IMR-90 (cell line): Measurements from ENCODE around the gene CDH23. TPM values are rescaled to one million over a fixed set of nuclear protein-coding genes. Genes with fewer than 3 reads are reported as not detected.

Source experiments
- ATAC-seq: fragments of 200-7000 bp; cut with Tn5 transposase; 2 replicates; pipeline ENCODE4 v1.9.1; 2020; ENCODE audit warnings: low read depth, mild to moderate bottlenecking, moderate library complexity
- BruUV-seq: library from RNA; stranded (reverse); fragments of 400-500 nt; replicated peaks from 2 replicates; lab custom pipeline; 2021; lab: Mats Ljungman, UMichigan
- CTCF ChIA-PET: fragments of 300-600 bp; formaldehyde crosslinking; extraction: SDS; loops from one replicate; lab custom pipeline; 2021; ENCODE audit warnings: antibody characterized with exemption; lab: Yijun Ruan, JAX
- POLR2A ChIA-PET: fragments of 300-600 bp; sonication (Branson Sonifier 250); formaldehyde crosslinking; loops from one replicate; lab custom pipeline; 2022; ENCODE audit warnings: antibody characterized with exemption; ENCODE audit not compliant: unreplicated experiment; lab: Charles Lee
- DNase-seq: peaks from one replicate; pipeline ENCODE4 v3.0.0; 2013
- H2AFZ ChIP-seq: replicated peaks from 2 replicates; pipeline ENCODE3; 2013; ENCODE audit warnings: low read length, mild to moderate bottlenecking; ENCODE audit not compliant: poor library complexity
- H2AK5ac ChIP-seq: 2 replicates; pipeline ENCODE4 v1.6.1; 2013; ENCODE audit warnings: low read depth, low read length, inconsistent platforms
- H2AK9ac ChIP-seq: replicated peaks from 2 replicates; pipeline ENCODE3; 2013; ENCODE audit warnings: mild to moderate bottlenecking, low read depth, low read length, moderate library complexity; ENCODE audit not compliant: poor library complexity
- H2BK120ac ChIP-seq: 2 replicates; pipeline ENCODE4 v1.6.1; 2013; ENCODE audit warnings: low read depth, low read length, inconsistent platforms
- H2BK15ac ChIP-seq: 3 replicates; pipeline ENCODE4 v1.6.1; 2013; ENCODE audit warnings: low read depth, low read length, inconsistent platforms
- H2BK20ac ChIP-seq: 2 replicates; pipeline ENCODE4 v1.6.1; 2013; ENCODE audit warnings: low read depth, mild to moderate bottlenecking, inconsistent platforms, low read length, moderate library complexity
- H2BK5ac ChIP-seq: 2 replicates; pipeline ENCODE4 v1.6.1; 2013; ENCODE audit warnings: mild to moderate bottlenecking, low read depth, low read length, inconsistent platforms; ENCODE audit not compliant: poor library complexity, severe bottlenecking
- H3K14ac ChIP-seq: replicated peaks from 2 replicates; pipeline ENCODE4 v1.6.1; 2013; ENCODE audit warnings: low read depth, low read length, inconsistent platforms
- H3K18ac ChIP-seq: 2 replicates; pipeline ENCODE4 v1.6.1; 2013; ENCODE audit warnings: low read depth, low read length, control low read depth
- H3K23ac ChIP-seq: 2 replicates; pipeline ENCODE4 v1.6.1; 2013; ENCODE audit warnings: low read depth, low read length, inconsistent platforms
- H3K27ac ChIP-seq: 2 replicates; pipeline ENCODE4 v1.5.1; 2013; ENCODE audit warnings: mild to moderate bottlenecking, control low read depth, low read length; ENCODE audit not compliant: insufficient read depth
- H3K27me3 ChIP-seq: 2 replicates; pipeline ENCODE4 v1.6.1; 2013; ENCODE audit warnings: low read length; ENCODE audit not compliant: control insufficient read depth, insufficient read depth
- H3K36me3 ChIP-seq: 2 replicates; pipeline ENCODE4 v1.6.1; 2013; ENCODE audit warnings: low read length, mixed read lengths; ENCODE audit not compliant: control insufficient read depth, insufficient read depth
- H3K4ac ChIP-seq: 2 replicates; pipeline ENCODE4 v1.6.1; 2013; ENCODE audit warnings: low read depth, low read length, inconsistent platforms
- H3K4me1 ChIP-seq: 2 replicates; pipeline ENCODE4 v1.6.1; 2013; ENCODE audit warnings: low read length, mixed read lengths; ENCODE audit not compliant: control insufficient read depth, insufficient read depth
- H3K4me2 ChIP-seq: 2 replicates; pipeline ENCODE4 v1.6.1; 2013; ENCODE audit warnings: low read depth, mild to moderate bottlenecking, control low read depth, low read length, moderate library complexity
- H3K4me3 ChIP-seq: 2 replicates; pipeline ENCODE4 v1.5.1; 2013; ENCODE audit warnings: low read depth, mild to moderate bottlenecking, control low read depth, low read length, moderate library complexity; ENCODE audit not compliant: insufficient read depth
- H3K56ac ChIP-seq: 2 replicates; pipeline ENCODE4 v1.6.1; 2013; ENCODE audit warnings: low read length, inconsistent platforms; ENCODE audit not compliant: insufficient read depth; ENCODE audit errors: extremely low read depth
- H3K79me1 ChIP-seq, 2 experiments: 2 replicates each; pipeline ENCODE4 v1.6.1; 2013; ENCODE audit warnings: low read length in 2 of 2, inconsistent platforms in 1 of 2, low read depth in 1 of 2
- H3K9ac ChIP-seq: 2 replicates; pipeline ENCODE4 v1.6.1; 2013; ENCODE audit warnings: low read depth, low read length, control low read depth
- H3K9me1 ChIP-seq: 2 replicates; pipeline ENCODE4 v1.6.1; 2013; ENCODE audit warnings: low read length, inconsistent platforms; ENCODE audit not compliant: insufficient read depth
- H3K9me3 ChIP-seq: 2 replicates; pipeline ENCODE4 v1.6.1; 2013; ENCODE audit warnings: low read length; ENCODE audit not compliant: control insufficient read depth, insufficient read depth
- H4K20me1 ChIP-seq: 2 replicates; pipeline ENCODE4 v1.6.1; 2013; ENCODE audit warnings: low read length, inconsistent platforms; ENCODE audit not compliant: insufficient read depth
- H4K5ac ChIP-seq: 2 replicates; pipeline ENCODE4 v1.6.1; 2013; ENCODE audit warnings: mild to moderate bottlenecking, low read depth, low read length, control low read depth
- H4K8ac ChIP-seq, 2 experiments: 2 replicates each; pipeline ENCODE4 v1.6.1; 2013; ENCODE audit warnings: low read depth in 2 of 2, low read length in 2 of 2, control low read depth in 1 of 2, inconsistent platforms in 1 of 2
- H4K91ac ChIP-seq: 2 replicates; pipeline ENCODE4 v1.6.1; 2013; ENCODE audit warnings: low read depth, low read length, inconsistent platforms; ENCODE audit not compliant: insufficient read depth
- BHLHE40 ChIP-seq: fragments of 150-350 bp; IDR thresholded peaks from 2 replicates; pipeline ENCODE4 v1.6.1; 2016; ENCODE audit warnings: mild to moderate bottlenecking, low read depth, low read length
- CEBPB ChIP-seq: IDR thresholded peaks from 2 replicates; pipeline ENCODE4 v1.6.1; 2012; ENCODE audit warnings: low read depth, low read length, improper control_type of control experiment
- CHD1 ChIP-seq: IDR thresholded peaks from 2 replicates; pipeline ENCODE4 v1.6.1; 2012; ENCODE audit warnings: low read depth, low read length, improper control_type of control experiment
- FOS ChIP-seq: fragments of 150-350 bp; IDR thresholded peaks from 2 replicates; pipeline ENCODE4 v1.6.1; 2016; ENCODE audit warnings: low read depth, low read length
- MAFK ChIP-seq: IDR thresholded peaks from 2 replicates; pipeline ENCODE4 v1.6.1; 2012; ENCODE audit warnings: low read depth, low read length, improper control_type of control experiment
- MAZ ChIP-seq: IDR thresholded peaks from 2 replicates; pipeline ENCODE4 v1.6.1; 2012; ENCODE audit warnings: low read depth, mild to moderate bottlenecking, low read length, improper control_type of control experiment, moderate library complexity, borderline replicate concordance
- MXI1 ChIP-seq: IDR thresholded peaks from 2 replicates; pipeline ENCODE4 v1.6.1; 2012; ENCODE audit warnings: low read depth, mild to moderate bottlenecking, low read length, moderate library complexity, borderline replicate concordance
- NFE2L2 ChIP-seq: fragments of 150-350 bp; IDR thresholded peaks from 2 replicates; pipeline ENCODE4 v1.6.1; 2016; ENCODE audit warnings: low read depth, mild to moderate bottlenecking, low read length
- POLR2A ChIP-seq: IDR thresholded peaks from 2 replicates; pipeline ENCODE4 v1.6.1; 2012; ENCODE audit warnings: mild to moderate bottlenecking, low read depth, low read length
- RAD21 ChIP-seq: IDR thresholded peaks from 2 replicates; pipeline ENCODE4 v1.6.1; 2012; ENCODE audit warnings: low read length, improper control_type of control experiment
- RCOR1 ChIP-seq: IDR thresholded peaks from 2 replicates; pipeline ENCODE4 v1.6.1; 2012; ENCODE audit warnings: mild to moderate bottlenecking, low read length, improper control_type of control experiment; ENCODE audit not compliant: insufficient replicate concordance
- RFX5 ChIP-seq: IDR thresholded peaks from 2 replicates; pipeline ENCODE4 v1.8.0; 2012; ENCODE audit warnings: low read depth, mild to moderate bottlenecking, low read length, moderate library complexity
- SMC3 ChIP-seq: fragments of 150-350 bp; IDR thresholded peaks from 2 replicates; pipeline ENCODE4 v1.6.1; 2016; ENCODE audit warnings: low read depth, mild to moderate bottlenecking, antibody characterized with exemption, low read length, moderate library complexity
- WGBS, 2 experiments: methylation state at CpG; one replicate each; pipeline versions ENCODE4 v1.1.5 to v1.1.7; 2013; ENCODE audit warnings: missing lambda C conversion rate in 2 of 2; ENCODE audit not compliant: insufficient read length in 1 of 2; ENCODE audit errors: extremely low coverage in 2 of 2; 5-methylcytosine and 5-hydroxymethylcytosine counted together
- dilution Hi-C: fragments of 300-500 bp; cut with HindIII; formaldehyde crosslinking; loops from one replicate; pipeline ENCODE4 v1.14.3; 2018; ENCODE audit warnings: low sequenced_read_pairs; ENCODE audit not compliant: unreplicated experiment
- in situ Hi-C: fragments of 300-500 bp; cut with MboI; formaldehyde crosslinking; loops from 3 replicates; pipeline ENCODE4 v1.14.3; 2019; ENCODE audit warnings: low sequenced_read_pairs, inconsistent platforms, mixed read lengths
- intact Hi-C: fragments of 100-400 bp; cut with micrococcal nuclease; formaldehyde crosslinking; loops from 2 replicates; pipeline ENCODE4 v1.10.0; 2022
- polyA plus RNA-seq, 3 experiments: library from polyadenylated mRNA; depleted of rRNA; stranded (reverse); fragments of >200 nt; gene quantifications; 2 replicates each; pipeline ENCODE4 v1.2.3, GENCODE V29; 2012; ENCODE audit warnings: low replicate concordance in 1 of 3
- total RNA-seq: library from RNA; depleted of rRNA; stranded (reverse); fragments of >200 nt; gene quantifications from 2 replicates; pipeline ENCODE4 v1.2.3, GENCODE V29; 2012
- TF ChIP-seq, protein P1 (sequence below): conservative IDR thresholded peaks from 2 replicates; pipeline ENCODE4 v1.5.1; 2012; ENCODE audit warnings: mild to moderate bottlenecking, low read depth, low read length, improper control_type of control experiment
- TF ChIP-seq, protein P2 (sequence below): fragments of 150-350 bp; IDR thresholded peaks from 2 replicates; pipeline ENCODE4 v1.6.1; 2016; ENCODE audit warnings: low read depth, mild to moderate bottlenecking, low read length, moderate library complexity, borderline replicate concordance
- TF ChIP-seq, protein P3 (sequence below): fragments of 150-350 bp; IDR thresholded peaks from 2 replicates; pipeline ENCODE4 v1.6.1; 2017; ENCODE audit warnings: mild to moderate bottlenecking, antibody characterized with exemption, low read length, low read depth

The CDH23 gene
- total and polyA plus RNA-seq, 2 of the 4 experiments (the other 2 are of a cell fraction) = under 0.01 to 0.03 TPM

DNA sequence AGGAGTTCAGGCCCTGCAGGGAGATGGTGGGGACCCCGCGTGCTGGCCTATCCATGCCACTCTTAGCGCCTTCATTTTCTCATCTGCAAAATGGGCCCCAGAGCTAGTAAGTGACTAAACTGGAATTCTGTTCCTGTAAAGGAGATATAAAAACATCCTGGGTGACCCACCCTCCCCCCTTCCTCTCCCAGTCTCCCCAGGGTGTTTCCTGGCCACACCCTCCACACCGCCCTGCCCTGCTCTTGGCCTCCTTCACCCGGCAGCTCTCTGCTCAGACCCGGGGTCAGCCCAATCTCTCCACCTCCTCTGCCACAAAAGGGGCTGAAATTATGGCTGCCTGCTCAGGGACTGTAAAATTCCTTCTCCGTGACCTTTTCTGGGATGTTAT lies 252.2 kb downstream of the CDH23 start:
- H3K4me1 ChIP-seq = no peaks in the 10 kb centered on the region
- H3K27ac ChIP-seq = no peak overlapping the region
- H2BK20ac ChIP-seq = no peak overlapping the region
- H3K4me2 ChIP-seq = no peak overlapping the region
- no peak overlapping the region for H4K5ac ChIP-seq
- no peak overlapping the region for H2AFZ ChIP-seq
- TF ChIP-seq CHD1 = no peak
- TF ChIP-seq RAD21 = no peak
- no peak for TF ChIP-seq POLR2A
- TF ChIP-seq SMC3 = no peak
- no peak for TF ChIP-seq RCOR1
- no peak for TF ChIP-seq BHLHE40
- no peak for TF ChIP-seq RFX5
- TF ChIP-seq, protein P1, sequence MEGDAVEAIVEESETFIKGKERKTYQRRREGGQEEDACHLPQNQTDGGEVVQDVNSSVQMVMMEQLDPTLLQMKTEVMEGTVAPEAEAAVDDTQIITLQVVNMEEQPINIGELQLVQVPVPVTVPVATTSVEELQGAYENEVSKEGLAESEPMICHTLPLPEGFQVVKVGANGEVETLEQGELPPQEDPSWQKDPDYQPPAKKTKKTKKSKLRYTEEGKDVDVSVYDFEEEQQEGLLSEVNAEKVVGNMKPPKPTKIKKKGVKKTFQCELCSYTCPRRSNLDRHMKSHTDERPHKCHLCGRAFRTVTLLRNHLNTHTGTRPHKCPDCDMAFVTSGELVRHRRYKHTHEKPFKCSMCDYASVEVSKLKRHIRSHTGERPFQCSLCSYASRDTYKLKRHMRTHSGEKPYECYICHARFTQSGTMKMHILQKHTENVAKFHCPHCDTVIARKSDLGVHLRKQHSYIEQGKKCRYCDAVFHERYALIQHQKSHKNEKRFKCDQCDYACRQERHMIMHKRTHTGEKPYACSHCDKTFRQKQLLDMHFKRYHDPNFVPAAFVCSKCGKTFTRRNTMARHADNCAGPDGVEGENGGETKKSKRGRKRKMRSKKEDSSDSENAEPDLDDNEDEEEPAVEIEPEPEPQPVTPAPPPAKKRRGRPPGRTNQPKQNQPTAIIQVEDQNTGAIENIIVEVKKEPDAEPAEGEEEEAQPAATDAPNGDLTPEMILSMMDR = no peak
- no peak for TF ChIP-seq FOS
- TF ChIP-seq, protein P2, sequence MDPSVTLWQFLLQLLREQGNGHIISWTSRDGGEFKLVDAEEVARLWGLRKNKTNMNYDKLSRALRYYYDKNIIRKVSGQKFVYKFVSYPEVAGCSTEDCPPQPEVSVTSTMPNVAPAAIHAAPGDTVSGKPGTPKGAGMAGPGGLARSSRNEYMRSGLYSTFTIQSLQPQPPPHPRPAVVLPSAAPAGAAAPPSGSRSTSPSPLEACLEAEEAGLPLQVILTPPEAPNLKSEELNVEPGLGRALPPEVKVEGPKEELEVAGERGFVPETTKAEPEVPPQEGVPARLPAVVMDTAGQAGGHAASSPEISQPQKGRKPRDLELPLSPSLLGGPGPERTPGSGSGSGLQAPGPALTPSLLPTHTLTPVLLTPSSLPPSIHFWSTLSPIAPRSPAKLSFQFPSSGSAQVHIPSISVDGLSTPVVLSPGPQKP = no peak
- TF ChIP-seq, protein P3, sequence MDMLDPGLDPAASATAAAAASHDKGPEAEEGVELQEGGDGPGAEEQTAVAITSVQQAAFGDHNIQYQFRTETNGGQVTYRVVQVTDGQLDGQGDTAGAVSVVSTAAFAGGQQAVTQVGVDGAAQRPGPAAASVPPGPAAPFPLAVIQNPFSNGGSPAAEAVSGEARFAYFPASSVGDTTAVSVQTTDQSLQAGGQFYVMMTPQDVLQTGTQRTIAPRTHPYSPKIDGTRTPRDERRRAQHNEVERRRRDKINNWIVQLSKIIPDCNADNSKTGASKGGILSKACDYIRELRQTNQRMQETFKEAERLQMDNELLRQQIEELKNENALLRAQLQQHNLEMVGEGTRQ = no peak
- TF ChIP-seq MAFK = no peak
- no peak for TF ChIP-seq NFE2L2
- TF ChIP-seq MAZ = no peak
- TF ChIP-seq MXI1 = no peak
- TF ChIP-seq CEBPB = no peak
- no peak overlapping the region for H3K56ac ChIP-seq
- intact Hi-C loops = no loop called here
- no peak overlapping the region for H3K23ac ChIP-seq
- no peaks in the 10 kb centered on the region for H4K20me1 ChIP-seq
- no peaks in the 10 kb centered on the region for H3K9me1 ChIP-seq
- ATAC-seq = no peak
- H3K27me3 ChIP-seq = peaks cover 54% of the 10 kb centered on the region
- H4K8ac ChIP-seq = no peak overlapping the region
- dilution Hi-C loops = no loop called here
- CTCF ChIA-PET = no interaction called here
- WGBS, 2 experiments = 60% methylated on average over 1 of the region's 7 CpGs; no CpG with 5 or more reads in 1 of the 2 experiments
- H2AK5ac ChIP-seq = no peak overlapping the region
- no peak for DNase-seq
- H2BK15ac ChIP-seq = no peak overlapping the region
- H2AK9ac ChIP-seq = no peak overlapping the region
- no peak overlapping the region for H2BK5ac ChIP-seq
- no TSS peak for BruUV-seq
- H4K91ac ChIP-seq = no peak overlapping the region
- no peak overlapping the region for H3K4me3 ChIP-seq
- no peak overlapping the region for H3K18ac ChIP-seq
- no peaks in the 10 kb centered on the region for H3K79me1 ChIP-seq
- no peak overlapping the region for H3K14ac ChIP-seq
- no peak overlapping the region for H3K9ac ChIP-seq
- no peak overlapping the region for H3K4ac ChIP-seq
- H2BK120ac ChIP-seq = no peak overlapping the region
- in situ Hi-C loops = no loop called here
- POLR2A ChIA-PET = no interaction called here
- no peaks in the 10 kb centered on the region for H3K36me3 ChIP-seq
- H3K9me3 ChIP-seq = no peaks in the 10 kb centered on the region
